NCI-H2196 treated with DMSO at 0.1 percent for 48 hours (cell line): ENCODE results near the gene ATXN10.
"Not testable (repeated sequence)": the region's sequence is repeated elsewhere in the genome, so short reads cannot be mapped to it uniquely, and the experiment has no call there.

Experiments
- DNase-seq: peaks from one replicate; lab custom pipeline; 2025; ENCODE audit not compliant: unreplicated experiment; lab: John Stamatoyannopoulos, UW

Gene ATXN10, protein sequence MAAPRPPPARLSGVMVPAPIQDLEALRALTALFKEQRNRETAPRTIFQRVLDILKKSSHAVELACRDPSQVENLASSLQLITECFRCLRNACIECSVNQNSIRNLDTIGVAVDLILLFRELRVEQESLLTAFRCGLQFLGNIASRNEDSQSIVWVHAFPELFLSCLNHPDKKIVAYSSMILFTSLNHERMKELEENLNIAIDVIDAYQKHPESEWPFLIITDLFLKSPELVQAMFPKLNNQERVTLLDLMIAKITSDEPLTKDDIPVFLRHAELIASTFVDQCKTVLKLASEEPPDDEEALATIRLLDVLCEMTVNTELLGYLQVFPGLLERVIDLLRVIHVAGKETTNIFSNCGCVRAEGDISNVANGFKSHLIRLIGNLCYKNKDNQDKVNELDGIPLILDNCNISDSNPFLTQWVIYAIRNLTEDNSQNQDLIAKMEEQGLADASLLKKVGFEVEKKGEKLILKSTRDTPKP

DNA sequence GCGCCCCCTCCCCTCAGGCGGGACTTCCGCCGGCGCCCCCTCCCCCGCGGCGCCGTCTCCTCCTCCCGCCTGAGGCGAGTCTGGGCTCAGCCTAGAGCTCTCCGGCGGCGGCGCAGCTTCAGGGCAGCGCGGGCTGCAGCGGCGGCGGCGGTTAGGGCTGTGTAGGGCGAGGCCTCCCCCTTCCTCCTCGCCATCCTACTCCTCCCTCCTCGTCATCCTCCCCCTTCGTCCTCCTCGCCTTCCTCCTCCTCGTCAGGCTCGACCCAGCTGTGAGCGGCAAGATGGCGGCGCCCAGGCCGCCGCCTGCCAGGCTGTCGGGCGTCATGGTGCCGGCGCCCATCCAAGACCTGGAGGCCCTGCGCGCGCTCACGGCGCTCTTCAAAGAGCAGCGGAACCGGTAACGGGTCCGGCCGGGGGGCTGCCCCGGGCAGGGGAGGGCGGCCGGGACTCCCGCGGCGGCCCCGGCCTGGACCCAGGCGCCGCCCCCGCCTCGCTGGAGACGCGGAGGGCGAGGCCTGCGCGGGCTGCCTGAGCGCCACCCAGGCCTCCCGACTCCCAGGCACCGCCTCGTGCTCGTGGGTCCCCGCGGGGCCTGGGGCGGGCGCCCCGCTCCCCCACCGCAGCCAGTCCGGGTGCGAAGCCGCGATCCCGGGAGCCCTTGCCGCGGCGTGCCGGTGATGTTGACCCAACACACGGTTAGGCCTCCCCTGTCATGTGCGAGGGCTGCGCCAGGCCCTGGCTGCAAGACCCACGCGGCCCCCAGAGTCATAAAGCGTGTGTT is at the start of gene ATXN10:
ATXN10 (plus strand) TSS at position 52 of the 781 bp plus-strand sequence; CDS start at position 282, 230 bp downstream.
- DNase-seq: peak; percentile 77

DNA sequence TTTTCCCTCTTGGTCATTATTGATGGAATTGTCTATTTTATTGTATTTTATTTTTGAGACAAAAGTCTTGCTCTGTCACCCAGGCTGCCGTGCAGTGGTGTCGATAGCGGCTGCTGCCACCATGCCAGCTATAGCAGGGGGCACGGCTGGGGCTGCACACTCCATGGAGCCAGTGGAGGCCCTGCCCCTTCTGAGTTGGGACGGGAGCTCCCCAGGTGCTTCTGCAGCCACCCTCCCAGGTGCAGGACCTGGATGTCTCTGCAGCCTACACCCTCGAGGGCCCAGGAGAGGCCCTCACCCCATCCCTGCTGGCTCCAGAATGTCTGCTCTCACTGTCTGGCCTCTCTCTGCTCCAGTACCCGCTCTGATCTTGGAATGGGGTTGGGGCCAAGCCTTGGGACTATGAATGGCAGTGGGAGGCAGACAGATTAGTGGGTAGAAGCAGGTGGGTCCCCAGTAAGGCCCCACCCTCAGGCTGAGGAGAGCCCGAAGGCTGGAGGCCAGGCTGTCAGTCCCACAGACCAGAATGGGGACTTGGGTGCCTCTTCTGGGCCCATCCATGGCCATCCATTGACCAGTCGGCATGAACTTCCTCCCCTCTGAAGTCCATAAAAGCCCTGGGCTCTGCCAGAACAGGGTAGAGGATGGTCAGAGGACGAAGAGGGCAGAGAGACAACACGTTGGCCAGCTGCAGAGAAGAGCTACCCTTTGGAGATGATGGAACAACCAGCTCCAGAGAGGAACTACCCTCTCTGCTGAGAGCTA is 49.6 kb upstream of the ATXN10 start:
- DNase-seq: no peak

DNA sequence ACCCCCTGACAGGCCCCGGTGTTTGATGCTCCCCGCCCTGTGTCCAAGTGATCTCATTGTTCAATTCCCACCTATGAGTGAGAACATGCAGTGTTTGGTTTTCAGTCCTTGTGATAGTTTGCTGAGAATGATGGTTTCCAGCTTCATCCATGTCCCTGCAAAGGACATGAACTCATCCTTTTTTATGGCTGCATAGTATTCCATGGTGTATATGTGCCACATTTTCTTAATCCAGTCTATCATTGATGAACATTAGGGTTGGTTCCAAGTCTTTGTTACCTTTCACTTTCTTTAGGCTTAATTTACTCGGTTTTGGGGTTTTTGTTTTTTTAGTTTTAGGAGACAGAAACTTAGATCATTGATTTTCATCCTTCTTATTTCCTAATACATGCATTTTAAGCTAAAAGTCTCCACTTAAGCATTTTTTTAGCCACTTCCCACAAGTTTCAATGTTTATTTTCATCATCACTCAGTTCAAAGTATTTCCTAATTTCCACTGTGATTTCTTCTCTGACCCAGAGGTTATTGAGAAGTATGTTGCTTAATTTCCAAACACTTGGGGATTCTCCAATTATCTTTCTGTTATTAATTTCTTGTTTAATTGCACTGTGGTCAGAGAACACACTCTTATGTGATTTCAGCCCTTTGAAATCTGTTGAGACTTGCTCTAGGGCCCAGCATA is 48.0 kb upstream of the ATXN10 start:
- DNase-seq: not testable (repeated sequence)

DNA sequence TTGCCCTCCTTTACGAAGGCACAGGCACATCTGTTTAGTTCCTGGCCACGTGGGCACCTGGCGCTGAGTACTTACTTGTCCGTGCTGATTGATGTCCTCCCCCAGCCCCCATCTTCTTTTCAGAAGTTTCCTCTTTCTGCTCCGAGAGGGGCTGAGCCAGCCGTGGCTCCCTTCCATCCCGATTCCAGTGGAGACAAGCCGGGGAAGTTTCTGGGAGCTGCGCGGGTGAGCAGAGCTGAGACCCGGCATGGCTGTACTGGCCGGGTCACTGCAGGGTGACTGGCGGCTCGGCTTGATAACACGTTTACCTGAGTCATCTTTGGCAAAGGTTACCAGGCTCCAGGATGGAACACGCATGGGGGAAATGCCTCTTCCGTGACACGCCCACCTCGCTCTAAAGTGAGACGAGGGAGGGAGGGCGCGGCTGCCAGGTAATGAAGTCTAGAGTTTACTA is 45.4 kb upstream of the ATXN10 start:
- DNase-seq: no peak

DNA sequence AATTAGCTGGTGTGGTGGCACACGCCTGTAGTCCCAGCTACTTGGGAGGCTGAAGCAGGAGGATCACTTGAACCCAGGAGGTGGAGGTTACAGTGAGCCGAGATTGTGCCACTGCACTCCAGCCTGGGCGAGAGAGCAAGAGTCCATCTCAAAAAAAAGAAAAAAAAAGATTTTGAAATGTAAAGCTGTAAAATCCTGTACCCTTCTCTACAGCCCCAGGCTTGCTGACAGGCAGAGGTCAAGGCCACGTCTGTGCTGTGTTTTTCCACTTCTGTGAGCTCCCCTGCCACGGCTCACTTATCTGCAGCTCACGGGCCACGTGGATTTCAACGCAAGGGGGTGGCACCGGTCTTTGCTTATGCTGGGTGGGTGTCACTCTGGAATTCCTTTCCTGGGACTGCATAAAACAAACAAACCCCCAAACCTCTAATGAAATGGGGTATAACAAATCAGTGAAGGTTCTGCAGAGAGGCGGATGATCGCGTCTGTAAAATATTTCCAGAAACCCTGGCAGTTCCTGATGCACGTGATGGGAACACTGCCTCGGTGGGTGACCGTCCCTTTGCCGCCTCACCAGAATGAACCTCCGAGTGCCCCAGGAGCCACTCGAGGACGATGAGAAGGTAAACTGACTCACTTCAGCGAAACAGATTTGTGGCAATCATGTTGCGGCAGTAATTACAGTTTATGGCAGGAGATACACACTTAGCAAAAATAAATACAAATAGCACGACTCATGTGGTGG is 44.0 kb upstream of the ATXN10 start:
- DNase-seq: no peak

DNA sequence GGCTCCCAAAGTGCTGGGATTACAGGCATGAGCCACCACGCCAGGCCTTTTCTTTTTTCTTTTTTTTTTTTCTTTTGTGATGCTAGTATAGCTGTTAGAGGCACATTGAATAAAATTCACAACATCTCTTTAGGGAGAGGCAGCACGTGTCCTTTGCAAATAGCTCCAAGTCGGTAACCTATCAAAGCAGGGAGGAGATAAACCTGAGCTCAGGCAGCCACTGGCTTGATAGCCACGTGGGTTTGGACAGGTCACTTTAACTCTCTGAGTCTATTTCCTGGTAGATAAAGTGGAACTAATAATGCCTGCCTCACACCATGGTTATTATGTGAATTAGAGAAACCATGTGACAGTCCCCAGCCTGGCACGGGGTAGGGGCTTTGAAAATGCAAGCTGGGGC is 43.1 kb upstream of the ATXN10 start:
- DNase-seq: no peak

DNA sequence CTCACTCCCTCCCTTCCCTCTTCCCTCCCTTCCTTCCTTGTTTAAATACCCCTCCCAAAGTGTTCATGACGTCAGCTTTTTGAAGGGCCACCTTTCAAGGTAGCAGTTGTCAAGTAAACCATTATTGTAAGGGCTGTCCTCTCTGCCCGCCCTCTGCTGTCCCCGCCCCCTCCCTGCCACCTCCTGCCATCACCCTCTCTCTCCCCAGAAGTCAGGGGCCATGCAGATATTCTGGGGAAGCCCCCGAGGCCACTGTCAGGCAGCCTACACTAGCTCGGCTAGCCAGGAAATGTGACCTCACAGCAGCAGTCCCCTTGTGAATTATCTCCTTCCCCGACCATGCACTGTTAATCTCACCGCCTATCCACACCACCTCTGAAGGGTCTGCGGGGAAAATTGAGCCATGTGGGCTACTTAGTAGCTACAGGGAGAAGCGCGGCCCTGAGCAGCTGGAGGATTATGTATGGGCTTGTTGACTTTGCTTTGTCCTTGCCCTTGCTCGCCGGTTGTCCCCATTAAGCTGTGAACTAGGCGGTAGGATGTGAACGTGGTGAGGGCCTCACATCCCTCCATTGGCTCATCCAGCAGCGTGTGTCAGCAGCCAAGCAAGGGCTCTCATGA is 42.1 kb upstream of the ATXN10 start:
- no peak for DNase-seq

DNA sequence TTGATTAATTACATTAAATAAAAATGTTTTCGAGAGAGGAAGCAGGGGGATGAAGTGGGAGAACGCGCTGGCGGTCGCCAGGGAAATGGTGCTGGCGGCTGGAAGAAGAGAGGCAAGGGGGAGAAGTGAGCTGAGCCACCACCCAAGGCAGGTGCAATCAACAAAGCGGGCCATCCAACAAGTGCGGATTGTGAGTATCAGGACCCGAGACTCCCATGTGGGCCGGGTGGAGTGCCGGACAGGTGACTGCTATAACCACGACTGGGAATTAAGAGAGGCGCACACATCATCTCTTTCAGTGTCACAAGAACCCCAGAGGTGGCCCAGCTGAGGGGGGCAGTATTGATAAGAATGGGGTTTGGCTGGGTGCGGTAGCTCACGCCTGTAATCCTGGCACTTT is 41.2 kb upstream of the ATXN10 start:
- no peak for DNase-seq

DNA sequence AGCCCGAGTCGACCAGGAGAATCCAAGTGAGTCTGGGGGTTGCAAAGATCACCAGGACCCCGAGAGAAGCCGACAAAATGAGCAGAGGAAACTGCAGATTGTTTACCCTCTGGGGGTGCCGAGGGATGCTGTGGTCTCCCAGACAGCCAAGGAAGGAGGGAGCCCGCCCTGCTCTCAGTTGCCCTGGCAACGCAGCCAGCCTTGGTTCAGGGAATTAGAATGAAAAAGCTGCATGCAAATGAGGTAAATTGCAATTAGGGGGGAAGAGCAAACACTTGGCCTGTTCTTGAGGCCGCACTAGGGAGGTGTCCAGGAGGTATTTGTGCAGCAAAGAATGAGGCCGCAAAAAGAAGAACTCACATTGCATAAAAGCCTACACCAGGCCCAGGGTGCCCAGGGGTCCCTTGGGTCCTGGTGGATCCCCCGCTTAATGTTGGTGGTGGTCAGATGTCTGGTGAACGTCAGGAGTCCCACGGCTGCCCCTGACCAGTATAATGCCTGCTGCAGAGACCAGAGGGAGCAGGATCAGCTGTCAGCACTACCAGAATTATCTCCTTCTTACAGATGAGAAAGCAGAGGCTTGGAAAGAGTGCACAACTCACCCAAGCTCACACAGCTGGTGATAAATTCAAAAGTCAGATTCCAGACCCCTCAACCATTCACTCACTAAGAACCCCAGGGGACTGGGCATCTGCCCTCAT is 40.3 kb upstream of the ATXN10 start:
- DNase-seq: no peak

DNA sequence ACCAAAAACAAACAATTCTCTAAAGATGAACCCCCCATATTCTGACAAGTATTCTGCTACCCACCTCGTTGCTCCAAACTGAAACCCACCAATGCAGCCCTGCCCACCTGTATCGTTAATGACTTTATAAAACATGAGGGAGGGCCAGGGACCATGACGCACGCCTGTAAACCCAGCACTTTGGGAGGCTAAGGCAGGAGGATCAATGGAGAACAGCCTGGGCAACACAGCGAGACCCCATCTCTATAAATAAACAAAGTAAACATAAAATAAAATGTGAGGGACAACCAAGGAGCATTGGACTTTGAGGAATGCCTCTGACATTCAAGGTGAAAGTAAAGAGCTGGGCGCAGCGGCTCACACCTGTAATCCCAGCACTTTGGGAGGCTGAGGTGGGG is 39.8 kb upstream of the ATXN10 start:
- DNase-seq: no peak

DNA sequence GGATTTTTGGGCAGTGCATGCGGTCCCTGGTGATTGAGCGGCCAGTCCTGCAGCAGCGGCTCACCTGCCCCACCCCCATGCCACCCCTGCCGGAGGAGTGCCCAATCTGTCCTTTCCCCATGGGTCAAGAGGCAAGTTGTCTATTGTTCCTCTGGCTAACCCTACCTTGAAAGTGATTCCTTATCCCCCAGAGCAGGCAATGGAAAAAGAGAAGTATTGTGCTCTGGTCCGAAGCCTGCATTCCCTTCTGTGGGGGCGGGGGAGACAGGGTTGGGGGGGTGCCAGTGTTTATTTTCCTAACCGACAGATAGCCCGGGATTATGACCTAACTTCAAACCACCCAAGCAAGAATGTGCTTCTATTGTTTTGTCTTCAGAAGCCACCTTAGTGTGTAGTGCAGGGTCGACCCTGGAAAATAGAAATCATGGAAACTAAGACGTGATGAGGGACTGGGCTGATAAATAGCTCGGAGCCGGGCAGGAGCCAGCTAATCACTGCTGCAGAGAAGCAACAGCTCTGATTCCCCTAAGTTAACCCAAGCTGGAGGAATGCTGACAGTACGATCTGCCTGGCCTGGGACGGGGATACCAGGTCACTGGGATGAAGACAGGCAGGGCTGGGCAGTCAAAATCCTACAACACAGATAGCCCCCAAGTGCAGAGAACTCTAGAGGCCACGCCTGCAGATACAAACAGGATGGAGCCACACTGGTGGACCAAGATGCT is 38.7 kb upstream of the ATXN10 start:
- no peak for DNase-seq

DNA sequence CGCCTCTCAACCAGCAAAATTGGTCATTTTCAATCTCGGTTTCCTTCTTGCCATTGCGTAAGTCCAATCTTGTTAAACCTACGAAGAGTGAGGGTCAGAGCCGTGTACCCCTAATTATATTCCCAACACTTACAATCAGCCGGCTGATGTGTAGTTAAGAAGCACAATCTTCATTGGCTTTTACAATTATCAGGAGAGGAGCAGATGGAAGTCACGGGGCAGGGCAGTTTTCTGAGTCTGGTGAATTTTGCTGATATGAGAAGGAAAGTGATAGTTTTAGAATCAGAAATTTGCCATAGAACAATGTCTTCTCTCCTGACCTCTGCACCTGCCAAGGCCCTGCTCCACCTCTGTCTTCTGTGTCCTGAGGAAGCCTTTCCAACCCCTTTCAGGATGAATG is 35.0 kb upstream of the ATXN10 start:
- DNase-seq: no peak

DNA sequence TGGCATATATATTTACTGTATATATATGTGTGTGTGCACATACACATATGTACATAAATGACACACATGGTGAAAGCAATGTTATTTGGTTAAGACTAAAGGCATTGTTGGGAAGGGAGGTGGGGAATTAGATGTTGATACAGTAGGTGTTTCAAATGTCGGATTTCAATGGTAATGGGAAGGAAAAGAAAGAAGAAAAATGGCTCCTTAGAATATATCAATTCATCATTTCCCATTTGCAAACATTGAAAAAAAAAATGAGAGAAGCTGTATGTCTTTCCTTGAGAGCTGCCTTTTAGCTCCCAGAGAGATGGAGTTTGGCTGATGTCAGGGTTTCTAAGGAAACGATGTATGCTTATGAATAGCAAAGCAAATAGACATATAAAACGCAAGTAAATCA is 33.4 kb upstream of the ATXN10 start:
- no peak for DNase-seq

DNA sequence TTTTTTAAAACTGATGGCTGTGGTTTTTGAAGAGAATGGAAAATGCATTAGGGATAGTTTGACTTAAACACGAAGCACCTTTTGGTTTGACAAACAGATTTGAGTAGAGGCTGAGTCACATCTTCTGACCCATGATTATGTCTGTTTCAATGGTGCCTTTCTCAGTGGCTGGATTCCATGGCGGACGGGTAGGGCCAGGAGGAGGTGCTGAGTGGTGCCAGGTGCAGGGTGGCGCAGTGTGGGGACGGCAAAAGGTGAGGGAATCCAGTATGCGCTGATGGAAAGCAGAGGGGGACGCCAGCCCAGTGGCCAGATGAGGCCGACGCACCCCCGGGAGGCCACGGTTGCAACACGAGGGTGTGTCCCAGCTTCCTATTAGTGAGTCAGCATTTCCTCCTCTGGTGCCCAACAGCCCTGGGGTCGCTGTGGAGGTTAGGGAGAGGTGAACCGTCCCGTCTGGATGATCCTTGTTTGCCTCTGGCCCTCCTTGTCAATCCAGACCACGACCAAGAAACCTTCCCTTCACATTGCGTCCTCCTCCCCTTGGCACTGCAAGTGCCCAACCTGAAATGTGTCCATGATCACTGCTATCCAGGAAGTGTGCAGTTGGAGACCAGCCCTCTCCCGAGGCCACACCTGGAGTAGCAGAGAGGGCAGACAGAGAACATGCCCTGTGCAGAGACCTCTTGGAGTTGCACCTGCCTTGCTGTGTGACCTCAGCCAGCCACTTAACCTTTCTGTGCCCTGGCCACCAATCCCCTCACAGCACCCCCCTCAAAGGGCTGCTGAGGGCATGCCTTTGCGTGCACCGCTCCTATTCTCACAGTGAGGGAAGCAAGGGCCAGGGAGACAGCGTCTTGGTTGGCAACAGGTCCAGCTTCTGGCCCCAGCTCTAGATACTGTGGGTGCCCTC is 32.5 kb upstream of the ATXN10 start:
- DNase-seq: no peak

DNA sequence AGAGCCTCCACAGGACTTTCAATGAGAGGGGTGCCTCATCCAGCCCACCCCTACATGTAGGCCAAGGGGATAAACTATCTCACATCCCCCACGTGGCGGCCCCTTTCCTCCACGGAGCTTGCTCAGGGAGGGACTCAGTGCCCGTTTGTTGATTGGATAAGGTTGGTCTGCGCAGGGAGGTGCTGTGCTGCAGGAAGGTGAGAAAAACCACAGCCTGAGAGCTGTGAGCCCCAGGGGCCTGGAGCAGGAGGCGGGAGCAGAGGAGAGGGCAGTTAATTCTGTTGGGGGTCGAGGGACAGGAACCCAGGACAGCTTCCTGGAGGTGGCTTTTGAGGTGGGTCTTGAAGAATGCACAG is 31.9 kb upstream of the ATXN10 start:
- DNase-seq: no peak

DNA sequence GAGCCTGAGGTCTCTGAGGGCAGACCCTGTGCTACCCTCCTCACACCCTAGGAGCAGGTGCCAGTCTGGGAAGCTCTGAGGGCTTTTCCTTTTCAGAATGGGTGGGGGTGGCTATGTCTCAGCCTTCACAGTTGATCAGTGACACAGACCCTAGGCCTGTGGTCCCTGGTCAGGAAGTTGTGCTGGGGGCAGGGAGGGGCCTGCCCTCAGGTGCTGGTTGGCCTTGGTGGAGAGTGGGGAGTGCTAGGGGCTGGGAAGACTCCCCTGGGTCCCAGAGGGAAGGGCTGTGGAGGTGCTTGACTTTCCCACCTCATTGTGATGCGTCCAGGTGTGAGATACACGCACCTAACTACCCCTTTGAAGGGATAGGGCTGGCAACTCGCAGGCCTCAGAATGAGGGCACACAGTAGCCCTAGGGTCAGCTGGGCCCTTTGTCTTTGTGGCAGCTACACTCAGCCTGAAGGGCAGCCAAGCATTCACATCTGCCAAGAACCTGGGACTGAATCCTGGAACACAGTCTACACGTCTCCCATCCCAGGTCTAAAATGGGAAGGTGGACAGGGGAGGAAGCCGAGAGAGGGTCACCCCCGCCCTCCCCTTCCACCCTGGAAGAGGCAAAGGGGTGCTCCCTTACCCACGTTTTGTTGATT is 31.2 kb upstream of the ATXN10 start:
- no peak for DNase-seq
